GM23338 (cell line): ENCODE results near the gene RBAK.
"Not testable (repeated sequence)": the region's sequence is repeated elsewhere in the genome, so short reads cannot be mapped to it uniquely, and the experiment has no call there.

Experiments used
- CREB1 ChIP-seq: fragments of 250-450 bp; sonication (Bioruptor Pico); IDR thresholded peaks from 2 replicates; pipeline ENCODE4 v1.5.0; 2020; ENCODE audit warnings: low read depth, mild to moderate bottlenecking, moderate library complexity
- CTCF ChIP-seq, 2 experiments: fragments of 200-600 bp in 1 of 2; sonication (generic) in 1 of 2; conservative IDR thresholded peaks; 2 replicates each; pipeline versions ENCODE4 v1.5.1 to v1.6.1; 2016 to 2017; ENCODE audit warnings: antibody characterized with exemption in 2 of 2, low read depth in 2 of 2, mild to moderate bottlenecking in 2 of 2, moderate library complexity in 1 of 2
- ETS1 ChIP-seq: IDR thresholded peaks from 2 replicates; pipeline ENCODE4 v1.6.1; 2016; ENCODE audit warnings: antibody characterized with exemption
- EZH2 ChIP-seq: fragments of 200-600 bp; sonication (generic); IDR thresholded peaks from one replicate; pipeline ENCODE4 v1.8.0; 2017; ENCODE audit warnings: antibody characterized with exemption, mild to moderate bottlenecking, low read depth; ENCODE audit not compliant: unreplicated experiment
- EZH2phosphoT487 ChIP-seq: fragments of 200-600 bp; sonication (generic); IDR thresholded peaks from one replicate; pipeline ENCODE4 v1.8.1; 2018; ENCODE audit warnings: antibody characterized with exemption; ENCODE audit not compliant: unreplicated experiment
- JUNB ChIP-seq: IDR thresholded peaks from one replicate; pipeline ENCODE4 v1.6.1; 2016; ENCODE audit warnings: antibody characterized with exemption; ENCODE audit not compliant: unreplicated experiment
- NANOG ChIP-seq: IDR thresholded peaks from 2 replicates; pipeline ENCODE4 v1.6.1; 2016; ENCODE audit warnings: antibody characterized with exemption, borderline replicate concordance
- POLR2AphosphoS5 ChIP-seq: IDR thresholded peaks from 2 replicates; pipeline ENCODE4 v1.6.1; 2016; ENCODE audit warnings: antibody characterized with exemption, low read depth
- REST ChIP-seq: IDR thresholded peaks from one replicate; pipeline ENCODE4 v1.6.1; 2018; ENCODE audit warnings: antibody characterized with exemption; ENCODE audit not compliant: unreplicated experiment
- STAT1 ChIP-seq: IDR thresholded peaks from one replicate; pipeline ENCODE4 v1.6.1; 2016; ENCODE audit warnings: antibody characterized with exemption; ENCODE audit not compliant: unreplicated experiment
- ZNF114 ChIP-seq: fragments of 250-450 bp; sonication (Bioruptor Pico); IDR thresholded peaks from 2 replicates; pipeline ENCODE4 v1.5.0; 2020; ENCODE audit warnings: mild to moderate bottlenecking, moderate library complexity
- ZNF331 ChIP-seq: fragments of 250-450 bp; sonication (Bioruptor Pico); IDR thresholded peaks from 2 replicates; pipeline ENCODE4 v1.5.0; 2020; ENCODE audit warnings: low read depth, mild to moderate bottlenecking, moderate library complexity
- TF ChIP-seq, protein P1 (sequence below): fragments of 250-450 bp; sonication (Bioruptor Pico); IDR thresholded peaks from 2 replicates; pipeline ENCODE4 v1.5.0; 2020; ENCODE audit warnings: mild to moderate bottlenecking, moderate library complexity

DNA sequence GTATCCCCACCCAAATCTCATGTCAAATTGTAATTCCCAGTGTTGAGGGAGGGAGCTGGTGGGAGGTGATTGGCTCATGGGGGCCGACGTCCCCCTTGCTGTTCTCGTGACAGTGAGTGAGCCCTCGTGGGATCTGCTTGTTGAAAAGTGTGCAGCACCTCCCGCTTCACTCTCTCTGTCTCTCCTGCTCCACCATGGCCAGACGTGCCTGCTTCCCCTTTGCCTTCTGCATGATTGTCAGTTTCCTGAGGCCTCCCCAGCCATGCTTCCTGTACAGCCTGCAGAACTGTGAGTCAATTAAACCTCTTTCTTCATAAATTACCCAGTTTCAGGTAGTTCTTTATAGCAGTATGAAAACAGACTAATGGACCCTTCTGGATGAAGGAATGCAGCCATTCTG lies 29.7 kb upstream of the RBAK start:
- not testable (repeated sequence) for TF ChIP-seq CTCF (conservative IDR thresholded peaks at IDR 0.05; ENCODE audit: low read depth in 2 of 2); POLR2AphosphoS5; EZH2; EZH2phosphoT487; ZNF114 (CRISPR knock-in tag); CREB1 (CRISPR knock-in tag); ETS1; REST; STAT1; JUNB; NANOG; ZNF331 (CRISPR knock-in tag)
- TF ChIP-seq, protein P1, sequence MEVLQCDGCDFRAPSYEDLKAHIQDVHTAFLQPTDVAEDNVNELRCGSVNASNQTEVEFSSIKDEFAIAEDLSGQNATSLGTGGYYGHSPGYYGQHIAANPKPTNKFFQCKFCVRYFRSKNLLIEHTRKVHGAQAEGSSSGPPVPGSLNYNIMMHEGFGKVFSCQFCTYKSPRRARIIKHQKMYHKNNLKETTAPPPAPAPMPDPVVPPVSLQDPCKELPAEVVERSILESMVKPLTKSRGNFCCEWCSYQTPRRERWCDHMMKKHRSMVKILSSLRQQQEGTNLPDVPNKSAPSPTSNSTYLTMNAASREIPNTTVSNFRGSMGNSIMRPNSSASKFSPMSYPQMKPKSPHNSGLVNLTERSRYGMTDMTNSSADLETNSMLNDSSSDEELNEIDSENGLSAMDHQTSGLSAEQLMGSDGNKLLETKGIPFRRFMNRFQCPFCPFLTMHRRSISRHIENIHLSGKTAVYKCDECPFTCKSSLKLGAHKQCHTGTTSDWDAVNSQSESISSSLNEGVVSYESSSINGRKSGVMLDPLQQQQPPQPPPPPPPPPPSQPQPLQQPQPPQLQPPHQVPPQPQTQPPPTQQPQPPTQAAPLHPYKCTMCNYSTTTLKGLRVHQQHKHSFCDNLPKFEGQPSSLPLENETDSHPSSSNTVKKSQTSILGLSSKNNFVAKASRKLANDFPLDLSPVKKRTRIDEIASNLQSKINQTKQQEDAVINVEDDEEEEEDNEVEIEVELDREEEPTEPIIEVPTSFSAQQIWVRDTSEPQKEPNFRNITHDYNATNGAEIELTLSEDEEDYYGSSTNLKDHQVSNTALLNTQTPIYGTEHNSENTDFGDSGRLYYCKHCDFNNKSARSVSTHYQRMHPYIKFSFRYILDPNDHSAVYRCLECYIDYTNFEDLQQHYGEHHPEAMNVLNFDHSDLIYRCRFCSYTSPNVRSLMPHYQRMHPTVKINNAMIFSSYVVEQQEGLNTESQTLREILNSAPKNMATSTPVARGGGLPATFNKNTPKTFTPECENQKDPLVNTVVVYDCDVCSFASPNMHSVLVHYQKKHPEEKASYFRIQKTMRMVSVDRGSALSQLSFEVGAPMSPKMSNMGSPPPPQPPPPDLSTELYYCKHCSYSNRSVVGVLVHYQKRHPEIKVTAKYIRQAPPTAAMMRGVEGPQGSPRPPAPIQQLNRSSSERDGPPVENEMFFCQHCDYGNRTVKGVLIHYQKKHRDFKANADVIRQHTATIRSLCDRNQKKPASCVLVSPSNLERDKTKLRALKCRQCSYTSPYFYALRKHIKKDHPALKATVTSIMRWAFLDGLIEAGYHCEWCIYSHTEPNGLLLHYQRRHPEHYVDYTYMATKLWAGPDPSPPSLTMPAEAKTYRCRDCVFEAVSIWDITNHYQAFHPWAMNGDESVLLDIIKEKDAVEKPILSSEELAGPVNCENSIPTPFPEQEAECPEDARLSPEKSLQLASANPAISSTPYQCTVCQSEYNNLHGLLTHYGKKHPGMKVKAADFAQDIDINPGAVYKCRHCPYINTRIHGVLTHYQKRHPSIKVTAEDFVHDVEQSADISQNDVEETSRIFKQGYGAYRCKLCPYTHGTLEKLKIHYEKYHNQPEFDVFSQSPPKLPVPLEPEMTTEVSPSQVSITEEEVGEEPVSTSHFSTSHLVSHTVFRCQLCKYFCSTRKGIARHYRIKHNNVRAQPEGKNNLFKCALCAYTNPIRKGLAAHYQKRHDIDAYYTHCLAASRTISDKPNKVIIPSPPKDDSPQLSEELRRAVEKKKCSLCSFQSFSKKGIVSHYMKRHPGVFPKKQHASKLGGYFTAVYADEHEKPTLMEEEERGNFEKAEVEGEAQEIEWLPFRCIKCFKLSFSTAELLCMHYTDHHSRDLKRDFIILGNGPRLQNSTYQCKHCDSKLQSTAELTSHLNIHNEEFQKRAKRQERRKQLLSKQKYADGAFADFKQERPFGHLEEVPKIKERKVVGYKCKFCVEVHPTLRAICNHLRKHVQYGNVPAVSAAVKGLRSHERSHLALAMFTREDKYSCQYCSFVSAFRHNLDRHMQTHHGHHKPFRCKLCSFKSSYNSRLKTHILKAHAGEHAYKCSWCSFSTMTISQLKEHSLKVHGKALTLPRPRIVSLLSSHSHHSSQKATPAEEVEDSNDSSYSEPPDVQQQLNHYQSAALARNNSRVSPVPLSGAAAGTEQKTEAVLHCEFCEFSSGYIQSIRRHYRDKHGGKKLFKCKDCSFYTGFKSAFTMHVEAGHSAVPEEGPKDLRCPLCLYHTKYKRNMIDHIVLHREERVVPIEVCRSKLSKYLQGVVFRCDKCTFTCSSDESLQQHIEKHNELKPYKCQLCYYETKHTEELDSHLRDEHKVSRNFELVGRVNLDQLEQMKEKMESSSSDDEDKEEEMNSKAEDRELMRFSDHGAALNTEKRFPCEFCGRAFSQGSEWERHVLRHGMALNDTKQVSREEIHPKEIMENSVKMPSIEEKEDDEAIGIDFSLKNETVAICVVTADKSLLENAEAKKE (CRISPR knock-in tag): not testable (repeated sequence)
